WERI-Rb-1 (cell line): Measurements from ENCODE around the gene ZNF57.

Experiments used
- DNase-seq: peaks from one replicate; pipeline ENCODE4 v3.0.0-alpha.2; 2020
- H3K27ac ChIP-seq: fragments of 250-450 bp; sonication (Bioruptor Pico); 2 replicates; pipeline ENCODE4 v1.5.1; 2020; ENCODE audit warnings: mild to moderate bottlenecking, moderate library complexity
- H3K27me3 ChIP-seq: fragments of 250-450 bp; sonication (Bioruptor Pico); 2 replicates; pipeline ENCODE4 v1.5.1; 2021; ENCODE audit warnings: mild to moderate bottlenecking, low read depth, moderate library complexity; ENCODE audit not compliant: insufficient read depth, severe bottlenecking
- H3K36me3 ChIP-seq: fragments of 250-450 bp; sonication (Bioruptor Pico); 2 replicates; pipeline ENCODE4 v1.5.1; 2020; ENCODE audit warnings: mild to moderate bottlenecking, moderate library complexity
- H3K4me3 ChIP-seq: 2 replicates; pipeline ENCODE4 v1.5.1; 2011; ENCODE audit warnings: low read depth, mild to moderate bottlenecking, control low read depth, low read length
- H3K9me3 ChIP-seq: fragments of 250-450 bp; sonication (Bioruptor Pico); 2 replicates; pipeline ENCODE4 v1.5.1; 2021; ENCODE audit warnings: mild to moderate bottlenecking, moderate library complexity; ENCODE audit not compliant: severe bottlenecking
- TF ChIP-seq, protein P1 (sequence below): IDR thresholded peaks from 2 replicates; pipeline ENCODE4 v1.5.1; 2011; ENCODE audit warnings: low read depth, mild to moderate bottlenecking, control low read depth, inconsistent platforms, low read length

ZNF57 gene

GRCh38 chr19:2967972-2968371, 67.2 kb downstream of the ZNF57 start:
- Histone ChIP-seq H3K27me3 (no peaks in the 10 kb centered on the region), H3K27ac (no peak overlapping the region), H3K9me3 (no peaks in the 10 kb centered on the region), H3K4me3 (no peak overlapping the region), H3K36me3 (no peaks in the 10 kb centered on the region)
- TF ChIP-seq, protein P1, sequence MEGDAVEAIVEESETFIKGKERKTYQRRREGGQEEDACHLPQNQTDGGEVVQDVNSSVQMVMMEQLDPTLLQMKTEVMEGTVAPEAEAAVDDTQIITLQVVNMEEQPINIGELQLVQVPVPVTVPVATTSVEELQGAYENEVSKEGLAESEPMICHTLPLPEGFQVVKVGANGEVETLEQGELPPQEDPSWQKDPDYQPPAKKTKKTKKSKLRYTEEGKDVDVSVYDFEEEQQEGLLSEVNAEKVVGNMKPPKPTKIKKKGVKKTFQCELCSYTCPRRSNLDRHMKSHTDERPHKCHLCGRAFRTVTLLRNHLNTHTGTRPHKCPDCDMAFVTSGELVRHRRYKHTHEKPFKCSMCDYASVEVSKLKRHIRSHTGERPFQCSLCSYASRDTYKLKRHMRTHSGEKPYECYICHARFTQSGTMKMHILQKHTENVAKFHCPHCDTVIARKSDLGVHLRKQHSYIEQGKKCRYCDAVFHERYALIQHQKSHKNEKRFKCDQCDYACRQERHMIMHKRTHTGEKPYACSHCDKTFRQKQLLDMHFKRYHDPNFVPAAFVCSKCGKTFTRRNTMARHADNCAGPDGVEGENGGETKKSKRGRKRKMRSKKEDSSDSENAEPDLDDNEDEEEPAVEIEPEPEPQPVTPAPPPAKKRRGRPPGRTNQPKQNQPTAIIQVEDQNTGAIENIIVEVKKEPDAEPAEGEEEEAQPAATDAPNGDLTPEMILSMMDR = no peak
- DNase-seq = no peak
